ENCODE results near the gene CLCA4.

Gene CLCA4

DNA sequence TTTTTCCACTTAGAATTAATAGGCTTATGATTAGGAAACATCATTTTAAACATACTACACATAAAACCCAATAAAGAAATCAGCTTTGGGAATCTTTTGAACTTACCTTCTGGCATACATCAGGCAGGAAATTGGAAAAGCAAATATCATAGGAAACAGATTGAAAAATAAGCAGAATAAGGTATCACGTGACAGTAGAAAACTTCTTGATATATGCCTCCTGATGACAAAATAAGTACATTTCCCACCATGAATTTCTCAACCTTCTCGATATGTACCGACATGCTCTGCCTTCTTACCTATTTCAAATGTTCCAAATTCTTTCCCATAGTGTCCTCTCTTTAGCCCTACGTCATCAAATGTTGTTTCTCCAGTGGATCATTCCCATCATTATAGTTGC lies 72.4 kb downstream of the CLCA4 start:
- no peak for DNase-seq

DNA sequence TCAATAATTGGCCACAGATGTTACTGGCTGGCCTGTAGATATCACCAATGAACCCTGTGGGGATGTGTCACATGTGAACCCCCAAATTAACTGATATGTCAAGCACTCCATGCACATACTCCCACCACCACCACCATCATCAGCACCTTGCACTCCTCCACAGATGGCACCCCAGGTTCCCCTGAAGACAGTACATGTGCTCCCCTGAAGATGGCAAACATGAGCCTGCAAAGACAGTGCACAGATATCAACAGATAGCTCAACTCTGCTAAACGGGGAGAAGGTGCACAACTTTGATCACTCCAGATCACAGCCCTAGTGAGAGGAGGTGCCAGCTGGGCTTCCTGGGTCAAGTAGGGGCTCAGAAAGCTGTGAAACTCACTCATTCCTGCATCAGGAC lies 74.4 kb downstream of the CLCA4 start:
- no peak for DNase-seq
